ENCODE data around the gene FCGBP.

GRCh38 chr19:39968789-39969188 is 34.4 kb upstream of the FCGBP start:
- TF ChIP-seq POLR2AphosphoS5 (IDR thresholded peaks at IDR 0.05; ENCODE audit: low read depth, low read length) (no peak), POLR2A (IDR thresholded peaks at IDR 0.05; ENCODE audit: low read depth, low read length) (no peak), TAF1 (IDR thresholded peaks at IDR 0.05; ENCODE audit: low read depth, low read length) (no peak), PAX5 (IDR thresholded peaks at IDR 0.05; ENCODE audit: insufficient read depth, low read length, severe bottlenecking) (no peak)

Measured in GM12891 (cell line).